Progenitor cell of endocrine pancreas (in vitro differentiated cells): Measurements from ENCODE around the gene DGKI. TPM values are rescaled to one million over a fixed set of nuclear protein-coding genes. Genes with fewer than 3 reads are reported as not detected.

Source experiments
- DNase-seq: peaks from one replicate; pipeline ENCODE4 v3.0.0; 2021; ENCODE audit warnings: low spot score; ENCODE audit not compliant: unreplicated experiment
- H3K27ac Mint-ChIP-seq: 2 replicates; pipeline ENCODE4 v1.8.0; 2021; ENCODE audit warnings: mild to moderate bottlenecking, moderate library complexity, mixed read lengths
- H3K27me3 Mint-ChIP-seq: 2 replicates; pipeline ENCODE4 v1.8.0; 2021; ENCODE audit warnings: mixed read lengths
- H3K36me3 Mint-ChIP-seq: 2 replicates; pipeline ENCODE4 v1.8.0; 2022; ENCODE audit warnings: mixed read lengths; ENCODE audit not compliant: insufficient read depth
- H3K4me1 Mint-ChIP-seq: 2 replicates; pipeline ENCODE4 v1.8.0; 2021; ENCODE audit warnings: low read depth, mixed read lengths
- H3K4me3 Mint-ChIP-seq: 2 replicates; pipeline ENCODE4 v1.8.0; 2021; ENCODE audit warnings: low read depth, mild to moderate bottlenecking, moderate library complexity, mixed read lengths
- H3K9me3 Mint-ChIP-seq: 2 replicates; pipeline ENCODE4 v1.8.0; 2021; ENCODE audit warnings: low read depth, mixed read lengths
- total RNA-seq: library from RNA; stranded (reverse); gene quantifications from 2 replicates; pipeline ENCODE4 v1.2.1, GENCODE V29; 2021
- TF ChIP-seq, protein P1 (sequence below): fragments of 200-600 bp; sonication (generic); IDR thresholded peaks from one replicate; pipeline ENCODE4 v1.5.0; 2021; ENCODE audit warnings: antibody characterized with exemption, mild to moderate bottlenecking; ENCODE audit not compliant: unreplicated experiment

The DGKI gene
- total RNA-seq, 1 donor from 2014 or later, result 0.41 TPM

DNA sequence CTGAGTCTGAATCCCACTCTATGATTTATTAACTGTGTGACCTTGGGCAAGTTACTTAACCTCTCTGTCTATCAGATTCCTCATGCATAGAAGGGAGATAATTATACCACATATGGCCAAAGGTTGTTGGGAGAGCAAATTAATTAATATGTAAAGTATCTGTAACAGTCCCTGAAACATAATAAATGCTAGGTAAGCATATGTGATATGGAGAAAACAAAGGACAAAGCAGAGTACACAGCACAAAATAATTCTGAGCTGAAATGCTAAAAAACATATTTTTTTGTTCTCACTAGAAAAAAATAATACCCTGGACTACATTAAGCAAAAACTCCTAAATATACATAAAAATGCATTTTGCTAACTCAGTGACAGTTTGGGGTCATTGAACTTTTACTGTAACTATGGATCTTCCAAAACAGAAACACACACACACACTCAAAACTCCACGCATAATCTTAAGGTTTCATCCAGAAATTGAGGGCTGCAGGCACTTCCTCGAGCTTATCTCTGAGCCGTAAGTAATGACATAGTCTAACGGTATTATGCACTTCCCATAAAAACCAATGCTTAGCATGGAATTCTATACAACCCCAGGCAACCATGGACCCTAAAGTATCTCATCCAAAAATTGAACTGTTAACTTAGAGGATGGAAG, 301.6 kb downstream of the DGKI start:
- no peak for DNase-seq
- H3K4me3 Mint-ChIP-seq, result no peak overlapping the region

DNA sequence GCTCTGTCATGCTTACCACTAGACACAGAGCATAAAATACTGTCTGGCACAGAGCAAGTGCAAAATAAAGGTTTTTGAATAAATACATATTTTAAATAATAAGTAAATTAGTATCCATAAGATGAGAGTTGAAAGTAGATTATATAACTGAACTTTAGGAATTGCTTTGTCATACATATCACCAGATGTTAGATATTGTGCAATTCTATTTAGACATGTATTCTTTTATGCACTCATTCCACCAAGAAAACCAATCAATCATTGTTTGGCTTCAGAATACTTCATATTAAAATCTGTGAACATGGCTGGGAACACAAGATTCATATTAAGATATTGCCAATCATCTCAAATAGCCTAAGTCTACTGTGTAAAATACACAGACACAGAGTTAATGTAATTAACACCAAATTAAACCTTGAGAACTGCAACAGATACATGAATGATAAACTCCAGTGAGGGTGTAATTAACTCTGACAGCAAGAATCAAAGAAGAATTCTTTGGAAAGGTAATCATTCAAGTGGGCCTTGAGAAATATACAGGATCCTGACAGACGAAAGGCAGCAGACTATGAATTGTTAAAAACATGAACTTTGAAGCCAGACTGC, 302.2 kb downstream of the DGKI start:
- no peak overlapping the region for H3K27ac Mint-ChIP-seq
- no peak overlapping the region for H3K4me3 Mint-ChIP-seq
- no peak for DNase-seq
- TF ChIP-seq, protein P1, sequence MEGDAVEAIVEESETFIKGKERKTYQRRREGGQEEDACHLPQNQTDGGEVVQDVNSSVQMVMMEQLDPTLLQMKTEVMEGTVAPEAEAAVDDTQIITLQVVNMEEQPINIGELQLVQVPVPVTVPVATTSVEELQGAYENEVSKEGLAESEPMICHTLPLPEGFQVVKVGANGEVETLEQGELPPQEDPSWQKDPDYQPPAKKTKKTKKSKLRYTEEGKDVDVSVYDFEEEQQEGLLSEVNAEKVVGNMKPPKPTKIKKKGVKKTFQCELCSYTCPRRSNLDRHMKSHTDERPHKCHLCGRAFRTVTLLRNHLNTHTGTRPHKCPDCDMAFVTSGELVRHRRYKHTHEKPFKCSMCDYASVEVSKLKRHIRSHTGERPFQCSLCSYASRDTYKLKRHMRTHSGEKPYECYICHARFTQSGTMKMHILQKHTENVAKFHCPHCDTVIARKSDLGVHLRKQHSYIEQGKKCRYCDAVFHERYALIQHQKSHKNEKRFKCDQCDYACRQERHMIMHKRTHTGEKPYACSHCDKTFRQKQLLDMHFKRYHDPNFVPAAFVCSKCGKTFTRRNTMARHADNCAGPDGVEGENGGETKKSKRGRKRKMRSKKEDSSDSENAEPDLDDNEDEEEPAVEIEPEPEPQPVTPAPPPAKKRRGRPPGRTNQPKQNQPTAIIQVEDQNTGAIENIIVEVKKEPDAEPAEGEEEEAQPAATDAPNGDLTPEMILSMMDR, result no peak
- H3K27me3 Mint-ChIP-seq, result no peaks in the 10 kb centered on the region
- no peaks in the 10 kb centered on the region for H3K36me3 Mint-ChIP-seq
- H3K9me3 Mint-ChIP-seq, result peaks cover 6% of the 10 kb centered on the region
- no peaks in the 10 kb centered on the region for H3K4me1 Mint-ChIP-seq

More for the DNA sequence above, 301.6 kb downstream of the DGKI start:
- Mint-ChIP-seq H3K27ac (no peak overlapping the region), H3K27me3 (no peaks in the 10 kb centered on the region), H3K4me1 (no peaks in the 10 kb centered on the region), H3K9me3 (no peaks in the 10 kb centered on the region), H3K36me3 (no peaks in the 10 kb centered on the region)
- TF ChIP-seq, protein P1, result no peak

DNA sequence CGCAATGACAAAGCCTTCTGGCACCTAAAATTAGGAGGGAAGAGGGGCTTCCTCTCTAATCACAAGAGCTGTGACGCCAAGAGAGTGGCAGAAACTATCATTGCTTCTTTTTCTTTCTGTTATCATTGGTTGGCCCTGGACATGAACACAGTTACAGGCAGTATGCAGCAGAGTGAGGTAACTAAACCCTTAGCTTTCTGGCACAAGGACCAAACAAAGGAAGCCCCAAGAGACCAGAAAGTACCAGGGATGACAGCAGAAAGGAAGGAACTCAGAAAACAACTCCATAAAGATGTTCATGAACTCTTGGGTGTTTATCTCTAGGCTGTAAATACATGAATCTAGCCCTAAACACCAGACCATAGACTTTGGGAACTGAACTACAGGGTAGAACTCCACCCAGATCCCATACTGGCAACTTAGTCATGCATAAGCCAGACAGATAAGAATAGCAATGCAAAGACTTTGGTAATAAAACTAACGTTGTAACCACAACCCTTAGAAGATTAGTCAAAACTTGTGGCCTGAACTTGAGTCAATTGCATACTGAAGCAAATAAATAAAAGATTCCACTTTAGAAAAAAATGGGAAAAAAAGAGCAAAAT, 307.6 kb downstream of the DGKI start:
- H3K9me3 Mint-ChIP-seq, result peaks cover 6% of the 10 kb centered on the region
- H3K27ac Mint-ChIP-seq, result no peak overlapping the region
- no peaks in the 10 kb centered on the region for H3K36me3 Mint-ChIP-seq
- H3K27me3 Mint-ChIP-seq, result no peaks in the 10 kb centered on the region
- H3K4me3 Mint-ChIP-seq, result no peak overlapping the region
- TF ChIP-seq, protein P1, result no peak
- DNase-seq, result no peak
- H3K4me1 Mint-ChIP-seq, result no peaks in the 10 kb centered on the region

DNA sequence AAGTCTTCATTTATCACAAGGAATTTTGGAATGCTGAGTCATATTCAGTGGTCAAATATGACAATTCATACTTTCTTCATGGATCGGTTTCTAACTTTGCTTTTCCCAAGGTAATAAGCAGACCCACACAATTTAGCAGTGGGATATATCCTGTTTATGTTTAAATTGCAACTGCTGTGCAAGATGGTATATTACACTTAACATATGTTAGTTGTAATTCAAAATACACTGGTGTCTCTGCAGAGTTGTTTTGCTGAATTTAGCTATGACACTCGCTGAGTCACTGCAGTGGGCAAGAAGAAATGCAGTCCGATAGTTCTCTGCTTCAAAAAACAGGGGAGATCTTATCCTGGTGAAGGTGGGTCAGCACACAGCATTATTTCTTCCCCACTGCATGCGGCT, 308.4 kb downstream of the DGKI start:
- Mint-ChIP-seq H3K27me3 (no peaks in the 10 kb centered on the region), H3K4me1 (no peaks in the 10 kb centered on the region), H3K27ac (no peak overlapping the region), H3K36me3 (no peaks in the 10 kb centered on the region), H3K4me3 (no peak overlapping the region), H3K9me3 (peaks cover 6% of the 10 kb centered on the region)
- no peak for DNase-seq
- TF ChIP-seq, protein P1, result no peak

DNA sequence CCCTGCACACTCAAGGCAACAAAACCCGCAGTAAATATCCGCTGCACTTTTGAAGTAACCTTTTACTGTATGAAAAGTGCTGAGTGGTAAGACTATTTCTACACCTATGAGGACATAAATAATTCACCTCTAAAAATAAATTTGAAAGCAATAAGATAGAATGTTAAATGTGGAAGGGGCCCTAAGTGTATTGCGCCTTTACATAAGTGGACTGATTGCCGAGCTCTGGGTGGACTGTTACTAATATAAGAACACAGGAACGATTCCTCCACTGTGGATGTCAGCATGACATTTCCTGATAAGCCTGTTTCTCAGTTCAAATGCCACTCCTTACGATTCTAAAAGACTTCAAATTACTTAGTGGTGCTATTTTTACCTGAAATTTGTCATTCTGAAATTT, 311.2 kb downstream of the DGKI start:
- Mint-ChIP-seq H3K27me3 (no peaks in the 10 kb centered on the region), H3K4me3 (no peak overlapping the region), H3K27ac (no peak overlapping the region), H3K9me3 (peaks cover 6% of the 10 kb centered on the region), H3K4me1 (no peaks in the 10 kb centered on the region), H3K36me3 (no peaks in the 10 kb centered on the region)
- TF ChIP-seq, protein P1, result no peak
- DNase-seq, result no peak
